Neural progenitor cell (in vitro differentiated cells): ENCODE measurements around the gene OSBPL8.

Experiments used
- CTCF ChIP-seq: fragments of 200-600 bp; sonication (generic); IDR thresholded peaks from 2 replicates; pipeline ENCODE4 v1.5.1; 2017; ENCODE audit warnings: antibody characterized with exemption, mild to moderate bottlenecking
- EZH2 ChIP-seq: fragments of 200-600 bp; sonication (generic); IDR thresholded peaks from 2 replicates; pipeline ENCODE4 v1.6.1; 2017; ENCODE audit warnings: antibody characterized with exemption, mild to moderate bottlenecking, moderate library complexity

GRCh38 chr12:76432733-76433132 is 126.8 kb downstream of the OSBPL8 start:
- TF ChIP-seq CTCF (no peak), EZH2 (no peak)
